Glutamatergic neuron (in vitro differentiated cells): ENCODE data around the gene UBE4B. TPM values are rescaled to one million over a fixed set of nuclear protein-coding genes. Genes with fewer than 3 reads are reported as not detected.

Experiments
- DNase-seq: peaks from one replicate; pipeline ENCODE4 v3.0.0; 2022
- H3K27ac Mint-ChIP-seq: one replicate; pipeline ENCODE4 v1.8.0; 2020; ENCODE audit warnings: mild to moderate bottlenecking, mixed read lengths, inconsistent platforms; ENCODE audit not compliant: unreplicated experiment
- H3K27me3 Mint-ChIP-seq: one replicate; pipeline ENCODE4 v1.8.0; 2020; ENCODE audit warnings: mild to moderate bottlenecking, moderate library complexity, mixed read lengths, inconsistent platforms; ENCODE audit not compliant: unreplicated experiment
- H3K36me3 Mint-ChIP-seq: one replicate; pipeline ENCODE4 v1.8.0; 2020; ENCODE audit warnings: mild to moderate bottlenecking, mixed read lengths, inconsistent platforms; ENCODE audit not compliant: unreplicated experiment
- H3K4me1 Mint-ChIP-seq: one replicate; pipeline ENCODE4 v1.8.0; 2020; ENCODE audit warnings: mild to moderate bottlenecking, low read depth, mixed read lengths, inconsistent platforms; ENCODE audit not compliant: unreplicated experiment
- H3K4me3 Mint-ChIP-seq: one replicate; pipeline ENCODE4 v1.8.0; 2020; ENCODE audit warnings: mild to moderate bottlenecking, mixed read lengths, inconsistent platforms; ENCODE audit not compliant: unreplicated experiment
- H3K9me3 Mint-ChIP-seq: one replicate; pipeline ENCODE4 v1.8.0; 2020; ENCODE audit warnings: mild to moderate bottlenecking, moderate library complexity, mixed read lengths, inconsistent platforms; ENCODE audit not compliant: unreplicated experiment
- long read RNA-seq: library from polyadenylated mRNA; unstranded; transcript quantifications from one replicate; pipeline ENCODE4 v2.0.0, GENCODE V29; 2020; ENCODE audit not compliant: unreplicated experiment
- total RNA-seq: library from RNA; stranded (reverse); fragmentation: NEBNext Ultra II Directional; extraction: Animal tissue kit (Norgen Biotek cat#: 25700); gene quantifications from one replicate; pipeline ENCODE4 v1.2.1, GENCODE V29; 2021; ENCODE audit not compliant: unreplicated experiment
- TF ChIP-seq, protein P1 (sequence below): fragments of 200-600 bp; sonication (generic); IDR thresholded peaks from one replicate; pipeline ENCODE4 v1.5.0; 2021; ENCODE audit not compliant: partially characterized antibody, unreplicated experiment

UBE4B gene
- total RNA-seq: 94.1 TPM
- long read RNA-seq, partial matches to known transcripts: 2 of 6 reads
- long read RNA-seq, other reads (novel, unspliced or antisense): 4 of 6 reads

- no peaks in the 10 kb centered on the region for H3K36me3 Mint-ChIP-seq
- peak within 1 kb of the TSS; percentile 91 for H3K4me3 Mint-ChIP-seq
- peak; percentile 99 for DNase-seq
- TF ChIP-seq, protein P1, sequence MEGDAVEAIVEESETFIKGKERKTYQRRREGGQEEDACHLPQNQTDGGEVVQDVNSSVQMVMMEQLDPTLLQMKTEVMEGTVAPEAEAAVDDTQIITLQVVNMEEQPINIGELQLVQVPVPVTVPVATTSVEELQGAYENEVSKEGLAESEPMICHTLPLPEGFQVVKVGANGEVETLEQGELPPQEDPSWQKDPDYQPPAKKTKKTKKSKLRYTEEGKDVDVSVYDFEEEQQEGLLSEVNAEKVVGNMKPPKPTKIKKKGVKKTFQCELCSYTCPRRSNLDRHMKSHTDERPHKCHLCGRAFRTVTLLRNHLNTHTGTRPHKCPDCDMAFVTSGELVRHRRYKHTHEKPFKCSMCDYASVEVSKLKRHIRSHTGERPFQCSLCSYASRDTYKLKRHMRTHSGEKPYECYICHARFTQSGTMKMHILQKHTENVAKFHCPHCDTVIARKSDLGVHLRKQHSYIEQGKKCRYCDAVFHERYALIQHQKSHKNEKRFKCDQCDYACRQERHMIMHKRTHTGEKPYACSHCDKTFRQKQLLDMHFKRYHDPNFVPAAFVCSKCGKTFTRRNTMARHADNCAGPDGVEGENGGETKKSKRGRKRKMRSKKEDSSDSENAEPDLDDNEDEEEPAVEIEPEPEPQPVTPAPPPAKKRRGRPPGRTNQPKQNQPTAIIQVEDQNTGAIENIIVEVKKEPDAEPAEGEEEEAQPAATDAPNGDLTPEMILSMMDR: peak; percentile 84
- peaks cover 8% of the 10 kb centered on the region for H3K9me3 Mint-ChIP-seq
- H3K27me3 Mint-ChIP-seq: no peaks in the 10 kb centered on the region
- peak within 1 kb of the TSS; percentile 92 for H3K27ac Mint-ChIP-seq
- peaks cover 15% of the 10 kb centered on the region for H3K4me1 Mint-ChIP-seq
These were observed at the start of gene UBE4B for GRCh38 chr1:10032590-10033358. UBE4B (plus strand) TSS chr1:10032958; CDS start chr1:10033671, 713 bp downstream.

DNA sequence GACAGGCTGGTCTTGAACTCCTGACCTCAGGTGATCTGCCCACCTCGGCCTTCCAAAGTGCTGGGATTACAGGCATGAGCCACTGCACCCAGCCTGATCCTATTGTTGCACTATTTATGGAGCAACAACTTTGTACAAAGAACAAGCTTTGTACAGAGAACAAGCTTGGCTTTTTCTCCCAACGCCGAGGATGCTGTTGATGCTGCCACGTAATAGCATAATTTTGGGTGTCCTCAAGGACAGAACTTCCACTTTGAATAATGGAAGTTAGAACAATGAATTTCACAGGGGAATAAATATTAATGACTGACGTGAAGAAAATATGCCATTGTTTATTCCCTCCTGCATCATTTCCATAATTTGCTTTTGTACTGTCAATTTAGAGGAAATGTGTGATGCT is 48.5 kb upstream of the UBE4B start:
- H3K9me3 Mint-ChIP-seq: no peaks in the 10 kb centered on the region
- H3K27me3 Mint-ChIP-seq: no peaks in the 10 kb centered on the region
- H3K4me1 Mint-ChIP-seq: no peaks in the 10 kb centered on the region
- no peak overlapping the region for H3K4me3 Mint-ChIP-seq
- no peaks in the 10 kb centered on the region for H3K36me3 Mint-ChIP-seq
- TF ChIP-seq, protein P1: no peak
- no peak for DNase-seq
- H3K27ac Mint-ChIP-seq: no peak overlapping the region

DNA sequence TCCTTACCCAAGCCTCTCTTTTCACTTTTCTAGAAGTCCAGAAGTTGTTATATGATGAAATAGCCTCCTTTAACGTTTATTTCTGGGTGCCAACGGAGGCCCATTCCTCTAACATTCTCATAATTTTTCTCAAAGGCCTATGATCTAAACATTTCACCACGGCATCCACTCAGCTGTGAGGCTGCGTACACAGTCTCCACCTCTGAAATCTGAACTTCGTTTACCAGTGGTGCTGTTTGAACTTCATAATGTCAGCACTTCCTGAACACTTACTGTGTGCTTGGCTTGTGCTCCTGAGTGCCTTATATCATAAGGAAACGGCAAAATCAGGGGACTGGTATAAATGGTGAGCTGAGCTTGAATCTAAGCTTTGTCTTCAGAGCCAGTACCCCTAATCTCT is 47.8 kb upstream of the UBE4B start:
- H3K27me3 Mint-ChIP-seq: no peaks in the 10 kb centered on the region
- H3K27ac Mint-ChIP-seq: no peak overlapping the region

GRCh38 chr1:9989773-9990172 is 43.0 kb upstream of the UBE4B start:
- Mint-ChIP-seq H3K9me3 (no peaks in the 10 kb centered on the region), H3K4me3 (no peak overlapping the region), H3K27me3 (no peaks in the 10 kb centered on the region), H3K27ac (no peak overlapping the region), H3K4me1 (no peaks in the 10 kb centered on the region), H3K36me3 (no peaks in the 10 kb centered on the region)
- DNase-seq: no peak
- TF ChIP-seq, protein P1: no peak

More for the DNA sequence above, 47.8 kb upstream of the UBE4B start:
- TF ChIP-seq, protein P1: no peak
- DNase-seq: no peak
- Mint-ChIP-seq H3K4me1 (no peaks in the 10 kb centered on the region), H3K9me3 (no peaks in the 10 kb centered on the region), H3K4me3 (no peak overlapping the region), H3K36me3 (no peaks in the 10 kb centered on the region)

- H3K36me3 Mint-ChIP-seq: no peaks in the 10 kb centered on the region
- H3K4me1 Mint-ChIP-seq: no peaks in the 10 kb centered on the region
- no peaks in the 10 kb centered on the region for H3K27me3 Mint-ChIP-seq
- TF ChIP-seq, protein P1: no peak
- no peak overlapping the region for H3K4me3 Mint-ChIP-seq
- no peak overlapping the region for H3K27ac Mint-ChIP-seq
- no peak for DNase-seq
- H3K9me3 Mint-ChIP-seq: no peaks in the 10 kb centered on the region
These were observed 41.8 kb upstream of the UBE4B start for GRCh38 chr1:9990944-9991343.
